ENCODE data around the gene CBX3. TPM values are rescaled to one million over a fixed set of nuclear protein-coding genes. Genes with fewer than 3 reads are reported as not detected.
"Not testable (repeated sequence)": the region's sequence is repeated elsewhere in the genome, so short reads cannot be mapped to it uniquely, and the experiment has no call there.

Gene CBX3
- total and polyA plus RNA-seq, 2 donors (not counting 1 experiment from before 2014, with no cell fraction given), result 105 to 136 TPM

- Histone ChIP-seq H3K4me1 (ENCODE audit: control insufficient read depth, extremely low read depth, insufficient read depth, low read length) (no peaks in the 10 kb centered on the region), H4K20me1 (ENCODE audit: control insufficient read depth, extremely low read depth, insufficient read depth, low read length) (no peaks in the 10 kb centered on the region), H3K27ac (ENCODE audit: insufficient read depth, low read length) (no peak overlapping the region), H3K9me3 (ENCODE audit: control insufficient read depth, insufficient read depth, low read depth, low read length) (no peaks in the 10 kb centered on the region), H3K9ac (ENCODE audit: insufficient read depth, low read length) (no peak overlapping the region), H3K4me3 (replicated peaks in 1 of 4; ENCODE audit: control extremely low read depth in 1 of 4, insufficient read depth in 1 of 4, low read depth in 3 of 4, low read length in 4 of 4) (no peak overlapping the region), H3K79me2 (ENCODE audit: control insufficient read depth, insufficient read depth, low read length) (no peaks in the 10 kb centered on the region), H2AFZ (ENCODE audit: low read length) (no peak overlapping the region), H3K27me3 (ENCODE audit: control insufficient read depth, insufficient read depth, low read length) (peaks cover 2% of the 10 kb centered on the region), H3K4me2 (ENCODE audit: extremely low read depth, insufficient read depth, low read length) (no peak overlapping the region), H3K36me3 (ENCODE audit: control insufficient read depth, insufficient read depth, low read length) (no peaks in the 10 kb centered on the region)
- TF ChIP-seq CTCF (conservative IDR thresholded peaks at IDR 0.05 in 1 of 2, IDR thresholded peaks at IDR 0.05 in 1 of 2; ENCODE audit: low read depth in 1 of 2, low read length in 2 of 2) (no peak), EZH2 (IDR thresholded peaks at IDR 0.05; ENCODE audit: low read length, missing control alignments) (no peak)
- no peak for DNase-seq (ENCODE audit: low read depth in 2 of 2)
Measured at GRCh38 chr7:26238032-26238431, 36.5 kb downstream of the CBX3 start.

GRCh38 chr7:26245150-26245549 is 43.6 kb downstream of the CBX3 start:
- no peaks in the 10 kb centered on the region for H3K79me2 ChIP-seq (ENCODE audit: control insufficient read depth, insufficient read depth, low read length)

GRCh38 chr7:26250239-26250638 is 48.7 kb downstream of the CBX3 start:
- Histone ChIP-seq H3K9me3 (ENCODE audit: control insufficient read depth, insufficient read depth, low read depth, low read length) (no peaks in the 10 kb centered on the region), H3K36me3 (ENCODE audit: control insufficient read depth, insufficient read depth, low read length) (no peaks in the 10 kb centered on the region), H3K27ac (ENCODE audit: insufficient read depth, low read length) (no peak overlapping the region), H3K27me3 (ENCODE audit: control insufficient read depth, insufficient read depth, low read length) (no peaks in the 10 kb centered on the region), H2AFZ (ENCODE audit: low read length) (no peak overlapping the region), H3K79me2 (ENCODE audit: control insufficient read depth, insufficient read depth, low read length) (no peaks in the 10 kb centered on the region), H3K4me2 (ENCODE audit: extremely low read depth, insufficient read depth, low read length) (no peak overlapping the region), H3K4me1 (ENCODE audit: control insufficient read depth, extremely low read depth, insufficient read depth, low read length) (no peaks in the 10 kb centered on the region), H4K20me1 (ENCODE audit: control insufficient read depth, extremely low read depth, insufficient read depth, low read length) (no peaks in the 10 kb centered on the region), H3K9ac (ENCODE audit: insufficient read depth, low read length) (no peak overlapping the region), H3K4me3 (replicated peaks in 1 of 4; ENCODE audit: control extremely low read depth in 1 of 4, insufficient read depth in 1 of 4, low read depth in 3 of 4, low read length in 4 of 4) (no peak overlapping the region)
- no peak for DNase-seq (ENCODE audit: low read depth in 2 of 2)
- TF ChIP-seq EZH2 (IDR thresholded peaks at IDR 0.05; ENCODE audit: low read length, missing control alignments) (no peak), CTCF (conservative IDR thresholded peaks at IDR 0.05 in 1 of 2, IDR thresholded peaks at IDR 0.05 in 1 of 2; ENCODE audit: low read depth in 1 of 2, low read length in 2 of 2) (no peak)

More at GRCh38 chr7:26245150-26245549, 43.6 kb downstream of the CBX3 start:
- Histone ChIP-seq H3K4me3 (replicated peaks in 1 of 4; ENCODE audit: control extremely low read depth in 1 of 4, insufficient read depth in 1 of 4, low read depth in 3 of 4, low read length in 4 of 4) (no peak overlapping the region), H3K27ac (ENCODE audit: insufficient read depth, low read length) (no peak overlapping the region), H3K27me3 (ENCODE audit: control insufficient read depth, insufficient read depth, low read length) (no peaks in the 10 kb centered on the region), H3K4me1 (ENCODE audit: control insufficient read depth, extremely low read depth, insufficient read depth, low read length) (no peaks in the 10 kb centered on the region), H3K4me2 (ENCODE audit: extremely low read depth, insufficient read depth, low read length) (no peak overlapping the region), H3K9ac (ENCODE audit: insufficient read depth, low read length) (no peak overlapping the region), H2AFZ (ENCODE audit: low read length) (no peak overlapping the region), H4K20me1 (ENCODE audit: control insufficient read depth, extremely low read depth, insufficient read depth, low read length) (no peaks in the 10 kb centered on the region), H3K9me3 (ENCODE audit: control insufficient read depth, insufficient read depth, low read depth, low read length) (no peaks in the 10 kb centered on the region), H3K36me3 (ENCODE audit: control insufficient read depth, insufficient read depth, low read length) (no peaks in the 10 kb centered on the region)
- no peak for TF ChIP-seq CTCF (conservative IDR thresholded peaks at IDR 0.05 in 1 of 2, IDR thresholded peaks at IDR 0.05 in 1 of 2; ENCODE audit: low read depth in 1 of 2, low read length in 2 of 2)
- DNase-seq (ENCODE audit: low read depth in 2 of 2), result no peak

- H3K79me2 ChIP-seq (ENCODE audit: control insufficient read depth, insufficient read depth, low read length); H3K4me1 ChIP-seq (ENCODE audit: control insufficient read depth, extremely low read depth, insufficient read depth, low read length); H3K9me3 ChIP-seq (ENCODE audit: control insufficient read depth, insufficient read depth, low read depth, low read length); H3K4me3 ChIP-seq (replicated peaks in 1 of 4; ENCODE audit: control extremely low read depth in 1 of 4, insufficient read depth in 1 of 4, low read depth in 3 of 4, low read length in 4 of 4); H3K27me3 ChIP-seq (ENCODE audit: control insufficient read depth, insufficient read depth, low read length); H3K36me3 ChIP-seq (ENCODE audit: control insufficient read depth, insufficient read depth, low read length); H3K4me2 ChIP-seq (ENCODE audit: extremely low read depth, insufficient read depth, low read length); H3K9ac ChIP-seq (ENCODE audit: insufficient read depth, low read length); H2AFZ ChIP-seq (ENCODE audit: low read length); H3K27ac ChIP-seq (ENCODE audit: insufficient read depth, low read length); H4K20me1 ChIP-seq (ENCODE audit: control insufficient read depth, extremely low read depth, insufficient read depth, low read length); DNase-seq (ENCODE audit: low read depth in 2 of 2): not testable (repeated sequence)
Measured at GRCh38 chr7:26261866-26262265, 60.3 kb downstream of the CBX3 start.

All from fibroblast of lung (primary cell).